HG02852 (cell line): ENCODE measurements around the gene BCO2.

Source experiments
- ATAC-seq: cut with Tn5 transposase; IDR thresholded peaks from one replicate; pipeline ENCODE4 v1.9.1; 2021; ENCODE audit warnings: mild to moderate bottlenecking, moderate library complexity; ENCODE audit not compliant: unreplicated experiment

BCO2 gene

DNA sequence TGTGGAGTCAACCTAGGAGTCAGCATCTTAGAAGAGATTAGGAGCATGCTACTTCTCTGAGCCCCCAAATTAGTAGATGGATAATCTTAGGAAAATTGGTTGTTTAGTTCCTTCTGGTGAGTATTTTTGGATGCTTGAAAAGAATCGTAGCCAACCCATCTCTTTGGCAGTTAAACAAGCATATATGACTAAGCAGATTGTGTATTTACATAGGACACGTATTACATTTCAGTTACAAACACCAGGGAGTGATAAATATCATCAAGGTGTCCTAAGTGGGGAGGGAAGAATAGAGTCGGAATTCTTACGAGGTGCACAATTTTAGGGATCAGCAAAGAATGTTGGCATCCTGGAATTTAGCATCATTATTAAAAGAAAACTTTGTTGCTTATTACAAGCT lies 71.9 kb downstream of the BCO2 start:
- ATAC-seq, result no peak

- ATAC-seq, result no peak
Observed at GRCh38 chr11:112248201-112248600, 72.9 kb downstream of the BCO2 start.

DNA sequence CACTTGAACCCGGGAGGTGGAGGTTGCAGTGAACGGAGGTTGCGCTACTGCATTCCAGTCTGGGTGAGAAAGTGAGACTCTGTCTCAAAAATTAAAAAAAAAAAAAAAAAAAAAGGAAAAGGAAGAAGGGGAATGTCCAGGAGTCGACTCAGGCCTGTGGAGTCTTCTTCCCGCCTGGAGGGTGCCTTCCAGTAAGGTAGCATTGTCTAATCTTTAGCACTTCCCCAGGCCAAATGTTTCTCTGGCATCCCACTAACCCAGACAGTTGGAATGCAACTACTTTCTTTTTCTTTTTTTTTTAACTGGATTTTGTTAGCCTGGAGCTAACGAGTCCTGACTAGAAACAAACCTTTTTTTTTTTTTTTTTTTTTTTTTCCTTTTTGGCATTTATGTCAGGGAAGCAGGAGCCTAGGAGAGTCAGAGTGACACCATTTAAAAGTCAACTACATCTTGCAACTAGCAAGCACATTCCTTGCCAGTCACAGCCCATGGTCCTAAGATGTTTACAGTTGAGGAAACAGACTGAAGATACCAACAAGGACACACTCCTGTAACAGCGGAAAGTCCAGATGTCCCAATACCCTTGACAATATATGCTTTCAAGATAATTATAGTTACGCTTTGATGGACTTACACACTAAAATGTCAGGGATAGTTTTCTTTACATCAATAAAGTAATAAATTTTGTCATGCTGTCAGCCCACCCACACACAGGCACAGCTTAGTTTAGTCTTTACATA lies 74.7 kb downstream of the BCO2 start:
- ATAC-seq, result no peak

DNA sequence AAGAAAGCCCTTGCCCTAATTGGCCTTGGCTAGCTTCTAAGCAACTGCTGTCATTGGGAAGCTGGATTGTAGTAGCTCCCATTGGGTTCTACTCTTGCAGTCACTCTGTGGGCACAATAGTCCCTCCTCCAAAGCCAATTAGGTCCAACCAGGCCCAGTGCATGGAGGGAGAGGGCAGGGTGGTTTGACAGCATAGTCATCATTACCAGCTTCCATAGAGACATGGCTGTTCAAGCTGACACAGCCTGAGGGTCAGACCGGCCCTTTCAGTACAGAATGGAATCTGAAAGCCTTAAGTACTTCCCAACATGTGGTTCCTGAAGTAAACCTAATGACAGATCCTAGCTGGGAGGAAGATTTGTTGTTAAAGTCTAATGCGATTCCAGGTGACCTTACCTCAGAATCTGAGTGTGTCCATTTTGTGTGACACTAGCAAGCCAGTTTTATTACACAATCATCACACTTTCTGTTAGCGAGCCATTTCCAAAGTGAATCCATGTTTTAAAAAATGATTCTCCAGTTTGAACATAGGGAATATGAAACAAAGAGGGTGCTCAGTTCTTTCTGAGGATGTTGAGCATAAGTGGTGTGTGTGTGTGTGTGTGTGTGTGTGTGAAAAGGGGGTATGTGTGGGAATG lies 78.4 kb downstream of the BCO2 start:
- ATAC-seq, result no peak

GRCh38 chr11:112255067-112255720 lies 79.9 kb downstream of the BCO2 start:
- no peak for ATAC-seq

DNA sequence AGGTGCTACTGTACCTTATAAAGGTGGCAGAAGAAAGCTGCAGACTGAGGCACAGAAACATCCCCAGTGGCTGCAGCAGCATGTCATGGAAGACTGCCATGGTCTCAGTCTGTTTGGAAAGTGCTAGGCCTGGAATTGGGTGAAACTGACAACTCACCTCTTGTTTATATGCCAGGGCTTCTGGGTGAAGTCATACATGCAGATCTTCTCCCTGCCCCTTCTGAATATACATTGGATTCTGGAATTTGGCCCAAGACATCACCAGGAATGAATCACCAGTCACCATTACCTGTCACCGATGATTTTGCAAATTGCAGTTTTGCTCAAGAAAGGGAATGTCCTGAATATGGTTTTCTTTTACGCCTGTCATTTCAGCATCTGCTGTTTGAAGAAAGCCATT lies 85.2 kb downstream of the BCO2 start, which contains the start of gene PLET1:
TSS of gene PLET1 (minus strand) at position 371 of the 400 bp plus-strand sequence. CDS start at position 100, 271 bp downstream.
- no peak for ATAC-seq

DNA sequence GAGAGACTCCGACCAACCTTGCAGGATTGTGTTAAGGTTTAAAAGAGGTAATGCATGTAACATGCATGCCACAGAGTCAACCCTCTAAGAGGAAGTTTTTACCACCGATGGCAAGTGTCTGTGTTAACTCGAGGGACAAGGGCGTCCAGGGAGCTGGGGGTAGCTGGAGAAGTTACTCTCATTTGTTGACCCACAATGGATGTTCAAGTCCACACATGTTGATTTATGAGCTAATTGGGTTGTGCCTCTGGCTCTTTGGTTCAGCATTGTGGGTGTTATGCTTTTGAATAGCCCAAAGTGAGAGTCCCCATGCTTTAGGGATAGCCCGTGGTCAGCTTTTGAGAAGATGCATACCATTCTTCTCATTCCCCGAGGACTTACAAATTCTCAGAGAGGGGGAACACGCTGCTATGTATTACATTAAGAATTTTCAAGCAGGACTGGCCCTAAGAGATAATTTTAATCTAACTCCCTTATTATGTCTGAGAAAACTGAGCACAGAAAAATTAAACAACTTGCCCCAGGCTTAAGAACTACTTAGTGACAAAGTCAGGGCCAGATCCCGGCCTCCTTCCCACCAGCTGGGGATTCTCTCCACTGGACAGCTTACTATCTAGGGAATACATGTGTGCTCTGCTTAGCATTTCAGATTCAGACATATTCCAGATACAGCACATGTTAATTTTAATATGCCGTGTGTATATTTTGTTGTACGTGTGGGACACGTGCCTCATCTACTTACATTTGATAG lies 90.5 kb downstream of the BCO2 start:
- no peak for ATAC-seq

DNA sequence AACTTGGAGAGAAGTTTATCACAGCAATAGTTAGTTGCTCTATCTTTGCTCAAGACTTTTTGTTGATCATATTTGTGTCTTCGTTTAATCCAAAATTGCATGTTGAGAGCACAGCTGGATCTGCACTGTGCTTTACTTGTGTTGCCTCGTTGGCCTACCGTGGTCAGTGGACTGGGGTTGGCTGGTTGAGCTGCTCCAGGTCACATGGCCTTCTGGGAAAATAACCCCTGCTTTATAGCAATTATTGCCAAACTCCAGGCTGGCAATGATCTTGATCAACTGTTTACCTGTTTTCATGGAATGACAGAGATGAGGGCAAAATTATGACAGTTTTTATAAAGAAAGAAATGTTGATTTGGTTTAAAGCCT lies 91.1 kb downstream of the BCO2 start:
- no peak for ATAC-seq

DNA sequence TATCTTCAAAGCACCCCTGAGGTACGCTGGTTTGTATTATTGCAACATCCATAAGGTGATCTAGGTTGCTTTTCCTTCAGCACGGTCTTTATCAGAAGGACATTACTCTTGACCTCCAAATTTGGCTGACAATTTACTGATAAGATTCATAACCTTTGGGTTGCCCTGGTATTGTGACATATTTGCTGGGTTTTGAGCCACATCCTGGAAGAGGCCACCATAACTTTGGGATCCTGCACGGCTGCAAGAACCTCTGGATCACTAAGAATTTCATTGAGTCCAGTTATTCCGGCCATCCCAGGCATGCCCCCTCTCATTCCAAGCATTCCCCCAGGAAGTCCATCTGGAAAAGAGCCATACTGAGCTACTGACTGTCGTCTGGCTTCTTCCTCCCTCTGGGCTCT lies 91.9 kb downstream of the BCO2 start:
- ATAC-seq, result no peak

GRCh38 chr11:112268406-112268805 lies 93.1 kb downstream of the BCO2 start:
- no peak for ATAC-seq
